CD4-positive, CD25-positive, alpha-beta regulatory T cell (primary cell): ENCODE results near the gene UGT1A9. TPM values are rescaled to one million over a fixed set of nuclear protein-coding genes. Genes with fewer than 3 reads are reported as not detected.

Experiments used
- ATAC-seq, 2 donors: fragments of 150-1000 bp; cut with Tn5 transposase; one replicate each; pipeline ENCODE4 v1.10.0; 2021; ENCODE audit warnings: low read depth in 2 of 2, moderate number of reproducible peaks in 2 of 2, moderate library complexity in 1 of 2
- DNase-seq, 3 donors: peaks; one replicate each; pipeline versions ENCODE4 v3.0.0 to v3.0.0-alpha.2; 2012 to 2022; ENCODE audit warnings: mixed read lengths in 1 of 3
- H3K27ac ChIP-seq: one replicate; pipeline ENCODE4 v1.7.0; 2013; ENCODE audit warnings: mild to moderate bottlenecking, low read length; ENCODE audit not compliant: insufficient read depth, poor library complexity, severe bottlenecking
- H3K27me3 ChIP-seq: one replicate; pipeline ENCODE4 v1.7.0; 2013; ENCODE audit warnings: low read length; ENCODE audit not compliant: control insufficient read depth, insufficient read depth
- H3K36me3 ChIP-seq: one replicate; pipeline ENCODE4 v1.7.0; 2013; ENCODE audit warnings: mild to moderate bottlenecking, low read length, moderate library complexity; ENCODE audit not compliant: control insufficient read depth, insufficient read depth
- H3K4me1 ChIP-seq: 2 replicates; pipeline ENCODE4 v1.7.0; 2013; ENCODE audit warnings: mild to moderate bottlenecking, low read length; ENCODE audit not compliant: insufficient read depth, control insufficient read depth, poor library complexity, severe bottlenecking
- H3K4me3 ChIP-seq: one replicate; pipeline ENCODE4 v1.7.0; 2013; ENCODE audit warnings: low read depth, mild to moderate bottlenecking, low read length, moderate library complexity
- H3K9me3 ChIP-seq, 2 experiments: 1 replicate in 1 of 2; 2 replicates in 1 of 2; pipeline ENCODE4 v1.7.0; 2013; ENCODE audit warnings: low read length in 2 of 2, mild to moderate bottlenecking in 1 of 2, moderate library complexity in 1 of 2; ENCODE audit not compliant: control insufficient read depth in 2 of 2
- H3K27ac Mint-ChIP-seq, 3 donors: one replicate each; pipeline ENCODE4 v1.8.0; 2020 to 2022; ENCODE audit warnings: mild to moderate bottlenecking in 3 of 3, mixed read lengths in 3 of 3, moderate library complexity in 2 of 3
- H3K27me3 Mint-ChIP-seq: one replicate; pipeline ENCODE4 v1.8.0; 2022; ENCODE audit warnings: mild to moderate bottlenecking, mixed read lengths
- H3K36me3 Mint-ChIP-seq: one replicate; pipeline ENCODE4 v1.8.0; 2020; ENCODE audit warnings: mixed read lengths
- H3K4me1 Mint-ChIP-seq, 4 donors: one replicate each; pipeline ENCODE4 v1.8.0; 2020 to 2022; ENCODE audit warnings: mixed read lengths in 4 of 4, mild to moderate bottlenecking in 1 of 4
- H3K4me3 Mint-ChIP-seq, 4 donors: one replicate each; pipeline ENCODE4 v1.8.0; 2020 to 2022; ENCODE audit warnings: mild to moderate bottlenecking in 4 of 4, mixed read lengths in 4 of 4, moderate library complexity in 3 of 4
- H3K9me3 Mint-ChIP-seq, 7 donors: one replicate each; pipeline ENCODE4 v1.8.0; 2020 to 2022; ENCODE audit warnings: mixed read lengths in 7 of 7, mild to moderate bottlenecking in 3 of 7, moderate library complexity in 2 of 7
- polyA plus RNA-seq, 4 donors: library from polyadenylated mRNA; unstranded; fragments of 300-500 nt; fragmentation: Illumina TruSeq; gene quantifications; one replicate each; pipeline ENCODE4 v1.2.3, GENCODE V29; 2021
- total RNA-seq: library from RNA; stranded (reverse); gene quantifications from one replicate; pipeline ENCODE4 v1.2.3, GENCODE V29; 2022

Gene UGT1A9
- total and polyA plus RNA-seq, 5 donors from 2014 or later = not detected

DNA sequence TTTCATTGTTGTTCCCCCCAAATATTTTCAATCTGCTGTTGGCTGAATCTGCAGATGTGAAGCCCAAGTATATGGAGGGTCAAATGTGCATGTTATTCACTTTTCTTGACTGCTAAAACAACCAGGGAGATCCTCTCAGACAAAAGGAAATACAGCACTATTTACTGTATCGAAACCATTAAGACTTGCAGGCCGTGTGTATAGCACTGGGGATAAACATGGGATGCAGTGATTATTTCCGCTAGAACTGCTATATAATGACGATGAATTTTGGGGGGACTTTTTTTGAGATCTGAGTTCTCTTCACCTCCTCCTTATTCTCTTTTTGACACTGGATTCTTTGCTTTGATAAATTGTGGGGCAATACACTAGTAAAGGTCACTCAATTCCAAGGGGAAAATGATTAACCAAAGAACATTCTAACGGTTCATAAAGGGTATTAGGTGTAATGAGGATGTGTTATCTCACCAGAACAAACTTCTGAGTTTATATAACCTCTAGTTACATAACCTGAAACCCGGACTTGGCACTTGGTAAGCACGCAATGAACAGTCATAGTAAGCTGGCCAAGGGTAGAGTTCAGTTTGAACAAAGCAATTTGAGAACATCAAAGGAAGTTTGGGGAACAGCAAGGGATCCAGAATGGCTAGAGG lies 84.9 kb downstream of the UGT1A9 start:
- no peak for DNase-seq
- H3K27ac Mint-ChIP-seq = no peak overlapping the region

DNA sequence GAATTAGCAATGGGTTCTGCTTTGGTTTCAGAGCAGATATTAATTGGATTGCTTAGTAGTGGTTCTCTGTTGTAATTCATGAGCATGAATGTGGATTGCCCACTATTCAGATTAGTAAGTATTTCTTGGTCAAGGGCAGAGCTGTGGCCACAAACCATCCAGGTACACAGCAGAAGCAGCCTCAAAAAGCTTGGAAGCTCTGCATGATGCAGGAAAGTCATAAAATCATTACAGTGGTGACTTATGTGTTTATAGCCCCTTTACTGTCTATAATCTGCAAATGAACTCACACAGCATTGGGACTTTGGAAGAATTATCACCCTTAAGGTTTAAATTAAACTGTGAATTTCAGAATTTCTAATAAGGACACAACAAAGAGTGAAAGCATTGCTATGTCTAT lies 86.4 kb downstream of the UGT1A9 start:
- H3K36me3 ChIP-seq = no peaks in the 10 kb centered on the region
- Mint-ChIP-seq H3K27ac (no peak overlapping the region), H3K9me3 (peaks cover 0 to 2% (median 0%) of the 10 kb centered on the region in 7 donors), H3K4me1 (no peaks in the 10 kb centered on the region), H3K27me3 (peaks cover 9% of the 10 kb centered on the region), H3K36me3 (no peaks in the 10 kb centered on the region), H3K4me3 (no peak overlapping the region)
- no peak overlapping the region for H3K4me3 ChIP-seq
- no peaks in the 10 kb centered on the region for H3K9me3 ChIP-seq
- peaks cover 3% of the 10 kb centered on the region for H3K27me3 ChIP-seq
- DNase-seq (no peak), ATAC-seq (no peak)
- H3K4me1 ChIP-seq = no peaks in the 10 kb centered on the region
- no peak overlapping the region for H3K27ac ChIP-seq

More for the DNA sequence above, 84.9 kb downstream of the UGT1A9 start:
- no peaks in the 10 kb centered on the region for H3K27me3 ChIP-seq
- no peaks in the 10 kb centered on the region for H3K36me3 ChIP-seq
- peaks cover 0 to 5% (median 2%) of the 10 kb centered on the region in 7 donors for H3K9me3 Mint-ChIP-seq
- H3K4me1 Mint-ChIP-seq = no peaks in the 10 kb centered on the region
- H3K27me3 Mint-ChIP-seq = peaks cover 8% of the 10 kb centered on the region
- H3K4me1 ChIP-seq = no peaks in the 10 kb centered on the region
- ATAC-seq = no peak
- no peaks in the 10 kb centered on the region for H3K36me3 Mint-ChIP-seq
- no peak overlapping the region for H3K4me3 ChIP-seq
- H3K9me3 ChIP-seq = peaks cover 0 to under 1% of the 10 kb centered on the region in 2 experiments
- no peak overlapping the region for H3K27ac ChIP-seq
- H3K4me3 Mint-ChIP-seq = no peak overlapping the region

DNA sequence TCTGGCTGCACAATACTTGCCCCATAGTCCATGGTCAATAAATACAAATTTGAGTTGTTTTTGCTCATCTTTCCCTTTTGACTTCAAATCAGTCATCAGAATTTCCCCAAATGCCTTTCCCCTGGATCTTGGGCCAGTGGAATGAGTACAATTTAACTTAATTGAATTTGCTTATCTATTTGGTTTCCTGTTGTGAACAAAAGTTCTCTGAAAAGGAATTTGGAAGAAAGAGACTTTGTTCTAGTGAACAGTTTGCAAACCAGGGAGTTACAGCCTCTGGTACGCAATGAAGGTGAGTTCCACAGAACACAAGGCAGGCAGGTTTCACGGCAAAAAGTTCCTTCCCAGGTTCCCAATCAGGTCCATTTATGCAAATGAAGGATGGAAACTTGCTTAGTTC lies 87.2 kb downstream of the UGT1A9 start:
- H3K27me3 ChIP-seq = peaks cover 4% of the 10 kb centered on the region
- H3K27ac Mint-ChIP-seq = no peak overlapping the region
- no peaks in the 10 kb centered on the region for H3K4me1 Mint-ChIP-seq
- H3K36me3 ChIP-seq = no peaks in the 10 kb centered on the region
- no peak for DNase-seq
- peaks cover 0 to 2% (median 0%) of the 10 kb centered on the region in 7 donors for H3K9me3 Mint-ChIP-seq
- H3K4me1 ChIP-seq = no peaks in the 10 kb centered on the region
- ATAC-seq = no peak
- peaks cover 16% of the 10 kb centered on the region for H3K27me3 Mint-ChIP-seq
- H3K4me3 ChIP-seq = no peak overlapping the region
- H3K27ac ChIP-seq = no peak overlapping the region
- no peaks in the 10 kb centered on the region for H3K36me3 Mint-ChIP-seq
- no peak overlapping the region for H3K4me3 Mint-ChIP-seq
- no peaks in the 10 kb centered on the region for H3K9me3 ChIP-seq

GRCh38 chr2:233760043-233760442 lies 88.3 kb downstream of the UGT1A9 start, which contains the start of gene UGT1A1:
Gene UGT1A1 (plus strand): TSS chr2:233760270. CDS start chr2:233760288, 18 bp downstream.
- no peak for DNase-seq
- H3K27ac Mint-ChIP-seq = no peak within 1 kb of the TSS
- H3K9me3 ChIP-seq = no peaks in the 10 kb centered on the region
- H3K27me3 Mint-ChIP-seq = peaks cover 20% of the 10 kb centered on the region
- H3K4me3 ChIP-seq = no peak within 1 kb of the TSS
- no peaks in the 10 kb centered on the region for H3K4me1 Mint-ChIP-seq
- no peaks in the 10 kb centered on the region for H3K36me3 ChIP-seq
- no peak within 1 kb of the TSS for H3K4me3 Mint-ChIP-seq
- H3K9me3 Mint-ChIP-seq = peaks cover 0 to 2% (median 0%) of the 10 kb centered on the region in 7 donors
- peaks cover 11% of the 10 kb centered on the region for H3K27me3 ChIP-seq
- no peaks in the 10 kb centered on the region for H3K36me3 Mint-ChIP-seq
- ATAC-seq = no peak
- H3K4me1 ChIP-seq = no peaks in the 10 kb centered on the region
- H3K27ac ChIP-seq = no peak within 1 kb of the TSS

GRCh38 chr2:233761040-233761769 lies 89.5 kb downstream of the UGT1A9 start:
- Mint-ChIP-seq H3K27ac (no peak overlapping the region), H3K36me3 (no peaks in the 10 kb centered on the region), H3K9me3 (peaks cover 0 to 2% (median 2%) of the 10 kb centered on the region in 7 donors), H3K4me1 (no peaks in the 10 kb centered on the region), H3K27me3 (peaks cover 25% of the 10 kb centered on the region), H3K4me3 (no peak overlapping the region)
- H3K27me3 ChIP-seq = peaks cover 11% of the 10 kb centered on the region
- ATAC-seq = no peak
- no peaks in the 10 kb centered on the region for H3K36me3 ChIP-seq
- no peak overlapping the region for H3K27ac ChIP-seq
- H3K4me1 ChIP-seq = no peaks in the 10 kb centered on the region
- no peak overlapping the region for H3K4me3 ChIP-seq
- no peaks in the 10 kb centered on the region for H3K9me3 ChIP-seq
- no peak for DNase-seq

GRCh38 chr2:233764264-233764663 lies 92.6 kb downstream of the UGT1A9 start:
- Mint-ChIP-seq H3K27me3 (peaks cover 26% of the 10 kb centered on the region), H3K4me1 (no peaks in the 10 kb centered on the region), H3K36me3 (no peaks in the 10 kb centered on the region), H3K27ac (no peak overlapping the region), H3K4me3 (no peak overlapping the region), H3K9me3 (peaks cover 0 to 2% (median 2%) of the 10 kb centered on the region in 7 donors)
- no peak for ATAC-seq
- no peak overlapping the region for H3K4me3 ChIP-seq
- H3K36me3 ChIP-seq = no peaks in the 10 kb centered on the region
- DNase-seq = no peak
- no peaks in the 10 kb centered on the region for H3K9me3 ChIP-seq
- no peaks in the 10 kb centered on the region for H3K4me1 ChIP-seq
- no peak overlapping the region for H3K27ac ChIP-seq
- peaks cover 11% of the 10 kb centered on the region for H3K27me3 ChIP-seq

DNA sequence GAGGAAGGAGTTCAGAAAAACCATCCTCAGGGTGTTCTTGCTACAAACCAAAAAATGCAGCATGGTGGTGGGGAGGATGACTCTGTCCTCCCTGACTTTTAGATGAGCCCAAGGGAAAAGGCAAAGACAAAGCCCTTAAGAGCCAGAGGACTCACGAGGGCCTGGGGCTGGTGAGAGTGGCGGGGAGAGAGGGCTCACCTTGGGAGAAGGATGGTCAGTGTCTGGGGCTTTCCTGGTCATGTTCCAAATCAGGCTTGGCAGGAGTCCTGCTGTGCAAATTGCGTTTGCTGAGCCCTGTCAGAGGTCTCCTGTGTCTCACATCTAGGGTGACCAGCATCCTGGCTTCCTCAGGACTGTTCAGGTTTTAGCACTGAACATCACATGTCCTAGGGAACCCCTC lies 93.1 kb downstream of the UGT1A9 start:
- Mint-ChIP-seq H3K27ac (no peak overlapping the region), H3K36me3 (no peaks in the 10 kb centered on the region), H3K27me3 (peaks cover 26% of the 10 kb centered on the region), H3K9me3 (peaks cover 0 to 2% (median 2%) of the 10 kb centered on the region in 7 donors), H3K4me1 (no peaks in the 10 kb centered on the region), H3K4me3 (no peak overlapping the region)
- Histone ChIP-seq H3K4me3 (no peak overlapping the region), H3K27me3 (peaks cover 13% of the 10 kb centered on the region), H3K4me1 (no peaks in the 10 kb centered on the region), H3K9me3 (no peaks in the 10 kb centered on the region), H3K36me3 (no peaks in the 10 kb centered on the region), H3K27ac (no peak overlapping the region)
- ATAC-seq = no peak
- no peak for DNase-seq
